HS-5 (cell line): ENCODE data around the gene PAPLN.

Experiments used
- DNase-seq: peaks from one replicate; pipeline ENCODE4 v3.0.0-alpha.2; 2012; ENCODE audit warnings: low read depth

The PAPLN gene

DNA sequence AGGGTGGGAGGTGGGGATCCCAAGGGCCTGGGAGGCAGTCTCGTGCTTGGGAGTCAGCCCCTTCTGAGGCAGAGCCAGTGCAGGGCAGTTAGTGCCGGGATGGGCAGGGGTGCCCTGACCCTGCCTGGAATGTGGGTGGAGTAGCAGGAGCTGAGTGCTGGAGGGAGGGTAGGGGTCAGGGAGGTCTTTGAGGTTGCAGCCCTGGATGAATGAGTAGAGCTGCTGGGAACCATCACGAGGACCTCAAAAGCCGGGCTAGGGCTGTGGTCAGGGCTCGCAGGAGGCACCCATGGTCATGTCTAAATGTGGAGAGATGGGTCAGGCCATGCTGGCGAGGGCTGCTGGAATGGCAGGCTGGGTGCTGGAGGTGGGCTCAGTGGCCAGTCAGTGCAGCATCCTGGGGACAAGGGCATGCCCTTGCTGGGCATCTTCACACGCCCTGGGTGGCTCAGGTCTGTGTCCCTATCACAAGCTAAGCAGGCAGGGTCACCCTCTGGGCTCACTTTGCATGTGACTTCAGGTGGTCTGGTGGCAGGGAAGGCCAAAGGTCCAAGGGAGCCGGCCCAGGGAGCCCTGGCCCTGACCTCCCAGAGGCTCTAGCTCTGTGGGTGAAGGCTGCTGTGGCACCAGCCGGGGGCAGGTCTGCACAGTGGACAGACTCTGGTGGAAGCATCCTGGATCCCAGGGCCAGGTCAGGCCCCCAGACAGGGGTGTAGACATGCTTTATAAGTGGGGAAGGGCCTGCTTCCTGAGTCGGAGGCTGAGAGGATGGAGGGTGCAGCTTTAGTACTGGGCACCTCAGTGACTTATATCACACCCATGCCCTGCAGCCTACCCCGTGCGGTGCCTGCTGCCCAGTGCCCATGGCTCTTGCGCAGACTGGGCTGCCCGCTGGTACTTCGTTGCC is 24.5 kb downstream of the PAPLN start:
- DNase-seq: no peak

DNA sequence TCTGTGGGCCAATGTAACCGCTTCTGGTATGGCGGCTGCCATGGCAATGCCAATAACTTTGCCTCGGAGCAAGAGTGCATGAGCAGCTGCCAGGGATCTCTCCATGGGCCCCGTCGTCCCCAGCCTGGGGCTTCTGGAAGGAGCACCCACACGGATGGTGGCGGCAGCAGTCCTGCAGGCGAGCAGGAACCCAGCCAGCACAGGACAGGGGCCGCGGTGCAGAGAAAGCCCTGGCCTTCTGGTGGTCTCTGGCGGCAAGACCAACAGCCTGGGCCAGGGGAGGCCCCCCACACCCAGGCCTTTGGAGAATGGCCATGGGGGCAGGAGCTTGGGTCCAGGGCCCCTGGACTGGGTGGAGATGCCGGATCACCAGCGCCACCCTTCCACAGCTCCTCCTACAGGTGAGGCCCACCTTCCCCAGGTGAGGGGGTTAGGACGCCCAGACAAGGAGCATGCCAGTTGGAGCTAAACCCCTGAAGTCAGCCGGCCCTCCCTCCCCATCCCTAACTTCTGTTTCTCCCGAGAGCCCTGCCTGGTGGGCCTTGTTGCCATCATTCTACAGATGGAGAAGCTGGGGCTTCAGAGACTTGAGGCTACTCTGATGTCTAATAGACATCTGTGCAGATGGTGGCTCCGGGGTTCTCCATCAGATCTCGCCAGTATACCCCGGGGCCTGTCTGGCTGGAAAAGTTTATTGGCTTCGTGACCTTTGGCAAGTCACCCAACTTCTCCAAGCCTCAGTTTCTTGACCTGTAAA is 25.3 kb downstream of the PAPLN start:
- no peak for DNase-seq

DNA sequence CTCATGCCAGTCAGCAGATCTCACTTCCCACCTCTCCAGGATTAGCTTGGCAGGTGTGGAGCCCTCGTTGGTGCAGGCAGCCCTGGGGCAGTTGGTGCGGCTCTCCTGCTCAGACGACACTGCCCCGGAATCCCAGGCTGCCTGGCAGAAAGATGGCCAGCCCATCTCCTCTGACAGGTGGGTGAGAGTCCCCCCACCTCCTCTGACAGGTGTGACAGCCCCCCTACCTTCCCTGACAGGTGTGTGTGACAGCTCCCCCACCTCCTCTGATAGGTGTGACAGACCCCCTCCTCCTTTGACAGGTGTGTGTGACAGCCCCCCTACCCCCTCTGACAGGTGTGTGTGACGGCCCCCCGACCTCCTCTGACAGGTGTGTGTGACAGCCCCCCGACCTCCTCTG is 26.3 kb downstream of the PAPLN start:
- DNase-seq: no peak

DNA sequence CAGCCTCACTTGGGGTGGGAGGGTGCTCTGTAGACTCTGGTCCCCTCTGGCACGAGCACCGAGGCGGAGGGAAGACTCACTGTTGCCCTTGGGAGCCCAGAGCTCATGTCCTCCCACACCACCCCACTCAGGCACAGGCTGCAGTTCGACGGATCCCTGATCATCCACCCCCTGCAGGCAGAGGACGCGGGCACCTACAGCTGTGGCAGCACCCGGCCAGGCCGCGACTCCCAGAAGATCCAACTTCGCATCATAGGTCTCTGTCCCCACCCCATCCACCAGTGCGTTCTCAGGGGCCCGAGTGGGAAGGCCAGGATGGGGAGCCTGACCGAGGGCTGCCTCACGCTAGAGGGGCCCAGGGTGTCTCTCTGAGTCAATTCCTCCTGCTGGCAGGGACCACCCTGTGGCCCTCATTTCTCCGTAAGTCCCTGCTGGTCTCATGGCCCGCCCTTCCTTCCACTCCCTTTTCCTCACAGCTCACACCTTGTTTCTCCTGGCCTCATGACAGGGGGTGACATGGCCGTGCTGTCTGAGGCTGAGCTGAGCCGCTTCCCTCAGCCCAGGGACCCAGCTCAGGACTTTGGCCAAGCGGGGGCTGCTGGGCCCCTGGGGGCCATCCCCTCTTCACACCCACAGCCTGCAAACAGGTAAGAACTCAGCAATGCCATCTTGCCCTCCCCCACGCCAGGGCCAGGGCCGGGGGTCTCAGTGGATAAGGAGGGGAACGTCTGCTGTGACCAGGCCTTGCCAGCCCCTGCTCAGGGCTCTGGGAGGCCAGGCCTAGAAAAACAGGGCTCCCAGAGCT is 27.0 kb downstream of the PAPLN start:
- no peak for DNase-seq

DNA sequence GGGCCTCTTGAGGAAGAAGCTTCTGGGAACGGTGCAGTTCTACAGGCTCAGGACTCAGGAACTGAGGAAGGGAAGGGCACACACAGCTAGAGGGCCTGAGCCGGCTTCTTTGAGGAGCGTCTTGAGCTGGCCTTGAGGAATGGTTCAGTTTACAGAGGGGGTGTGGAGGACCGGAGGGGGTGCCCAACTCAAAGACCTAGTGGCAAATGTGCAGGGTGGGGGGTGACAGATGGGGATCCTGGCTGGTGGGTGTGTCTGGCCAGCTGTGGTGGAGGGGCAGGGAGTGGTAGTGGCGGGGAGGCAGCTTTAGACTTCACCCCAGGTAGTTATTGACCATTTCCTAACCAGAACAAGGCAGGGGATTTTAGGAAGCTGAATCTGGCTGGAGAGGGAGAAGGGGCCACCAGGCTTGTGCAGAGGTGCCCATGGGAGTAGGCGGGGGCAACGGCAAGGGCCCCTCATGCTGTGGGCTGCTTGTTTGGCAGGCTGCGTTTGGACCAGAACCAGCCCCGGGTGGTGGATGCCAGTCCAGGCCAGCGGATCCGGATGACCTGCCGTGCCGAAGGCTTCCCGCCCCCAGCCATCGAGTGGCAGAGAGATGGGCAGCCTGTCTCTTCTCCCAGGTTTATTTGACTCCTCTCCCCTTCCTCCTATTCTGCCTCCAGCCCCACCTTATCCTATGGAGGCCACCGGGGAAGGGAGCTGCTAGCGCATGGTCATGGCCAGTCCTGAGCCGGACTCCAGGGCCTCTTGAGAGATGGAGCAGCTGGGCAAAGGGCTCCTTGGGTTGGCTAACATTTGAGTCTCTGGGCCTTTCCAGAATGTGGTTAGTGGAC is 27.8 kb downstream of the PAPLN start:
- no peak for DNase-seq

DNA sequence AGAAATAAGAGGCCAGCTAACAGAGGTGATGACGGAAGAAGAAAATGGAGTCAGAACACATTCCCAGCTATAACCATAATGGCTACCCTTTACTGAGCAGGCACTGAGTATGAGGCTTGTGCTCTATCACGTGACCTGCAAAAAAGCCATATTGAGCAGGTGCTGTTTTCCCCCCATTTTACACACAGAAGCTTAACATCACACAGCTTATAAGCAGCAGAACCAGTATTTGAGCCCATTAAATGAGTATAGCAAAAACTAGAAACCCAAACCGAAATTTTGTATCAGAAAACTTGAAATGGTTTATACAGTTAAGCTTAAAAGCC is 28.4 kb downstream of the PAPLN start:
- DNase-seq: no peak

DNA sequence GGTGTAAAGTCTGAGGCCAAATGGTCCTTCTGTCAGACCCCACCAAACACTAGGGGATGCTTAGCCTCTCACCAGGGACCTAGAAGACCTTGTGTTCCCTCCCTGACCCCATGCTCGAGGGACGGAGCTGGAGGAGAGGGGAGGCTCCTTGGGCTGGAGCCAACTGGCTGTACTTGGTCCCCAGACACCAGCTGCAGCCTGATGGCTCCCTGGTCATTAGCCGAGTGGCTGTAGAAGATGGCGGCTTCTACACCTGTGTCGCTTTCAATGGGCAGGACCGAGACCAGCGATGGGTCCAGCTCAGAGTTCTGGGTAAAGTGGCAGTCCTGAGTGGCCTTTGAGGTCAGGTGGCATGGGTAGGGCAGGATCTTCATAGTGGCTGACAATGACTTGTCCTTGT is 29.0 kb downstream of the PAPLN start:
- no peak for DNase-seq

DNA sequence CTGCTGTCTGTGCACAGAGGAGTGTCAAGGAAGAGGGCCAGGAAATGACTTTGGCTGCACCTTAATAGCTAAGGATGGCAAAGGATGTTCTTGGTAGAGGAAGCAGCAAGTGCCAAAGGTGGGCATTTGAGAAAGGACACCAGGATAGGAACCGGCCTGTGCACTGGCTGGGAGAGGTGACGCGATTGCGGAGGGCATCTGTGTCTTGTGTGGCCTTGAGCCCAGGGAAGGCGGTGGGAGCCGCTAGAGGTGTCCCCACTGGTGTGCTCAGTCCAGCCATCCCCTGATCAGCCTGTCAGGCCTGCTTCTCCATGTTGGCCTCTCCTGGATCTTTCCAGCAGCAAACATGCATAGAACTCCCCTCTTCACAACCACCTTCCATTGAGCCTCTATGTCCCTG is 30.2 kb downstream of the PAPLN start:
- DNase-seq: no peak

DNA sequence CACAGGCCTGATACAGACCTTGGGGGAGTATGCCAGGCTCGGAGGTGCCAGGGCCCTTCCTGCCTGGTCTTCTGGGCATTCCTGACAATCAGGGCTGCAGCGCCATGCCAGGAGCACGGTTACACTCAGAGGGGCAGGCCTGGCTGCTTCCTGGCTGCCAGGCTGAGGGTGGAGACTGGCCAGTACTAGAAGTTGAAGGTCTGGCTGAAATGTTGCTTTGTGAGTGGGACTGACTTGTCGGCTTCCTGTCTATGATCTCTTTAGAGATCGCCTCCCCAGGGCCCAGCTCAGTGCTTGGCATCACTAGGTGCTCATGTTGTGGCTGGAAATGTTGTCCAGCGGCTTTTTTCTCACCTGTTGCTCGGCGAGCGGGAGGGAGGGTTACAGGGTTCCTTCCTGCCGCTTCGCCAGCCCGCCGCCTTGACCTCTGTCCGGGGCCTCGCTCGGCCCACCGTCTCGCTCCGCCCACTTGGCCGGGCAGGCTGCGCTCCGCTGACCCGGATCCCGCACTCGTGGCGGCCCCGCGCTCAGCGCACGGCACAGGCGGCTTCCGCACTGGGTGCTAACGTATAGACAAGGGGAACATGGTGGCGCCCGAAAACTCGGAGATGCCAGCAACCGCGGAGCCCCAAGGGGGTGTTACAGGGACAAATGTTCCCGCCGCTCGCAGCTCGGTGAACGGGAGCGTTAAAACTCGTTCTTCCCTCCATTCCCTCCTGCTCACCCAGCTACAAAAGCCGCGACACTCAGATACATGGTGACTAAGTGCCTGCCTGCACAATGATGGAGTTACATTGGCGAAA is 32.6 kb downstream of the PAPLN start:
- DNase-seq: no peak

DNA sequence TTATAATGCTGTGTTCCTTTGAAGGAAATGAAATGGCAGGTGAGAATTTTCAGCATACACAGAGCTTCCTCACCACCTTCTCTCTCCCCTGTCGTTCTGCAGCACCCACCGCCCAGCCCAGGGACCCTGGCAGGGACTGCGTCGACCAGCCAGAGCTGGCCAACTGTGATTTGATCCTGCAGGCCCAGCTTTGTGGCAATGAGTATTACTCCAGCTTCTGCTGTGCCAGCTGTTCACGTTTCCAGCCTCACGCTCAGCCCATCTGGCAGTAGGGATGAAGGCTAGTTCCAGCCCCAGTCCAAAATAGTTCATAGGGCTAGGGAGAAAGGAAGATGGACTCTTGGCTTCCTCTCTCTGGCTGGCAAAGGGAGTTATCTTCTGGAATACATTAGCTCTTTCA is 35.1 kb downstream of the PAPLN start:
- DNase-seq: no peak

DNA sequence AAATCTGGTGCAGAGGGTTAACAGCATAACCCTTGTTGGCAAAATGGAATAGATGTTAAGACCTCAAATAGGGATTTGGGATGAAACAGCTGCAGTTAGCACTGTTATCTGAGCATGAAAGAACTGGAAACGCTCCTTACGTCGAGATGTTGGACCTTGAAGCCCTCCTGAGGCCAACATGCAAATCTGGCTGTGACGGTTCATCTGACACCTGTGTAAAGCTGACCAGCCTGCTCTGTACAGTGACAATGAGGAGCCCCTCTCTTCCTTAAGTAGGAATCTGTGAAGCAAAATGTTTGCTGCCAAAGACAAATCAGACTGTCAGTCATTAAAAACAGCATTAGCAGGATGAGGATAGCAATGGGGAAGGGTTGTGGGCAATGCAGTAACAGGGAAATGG is 36.5 kb downstream of the PAPLN start:
- no peak for DNase-seq

DNA sequence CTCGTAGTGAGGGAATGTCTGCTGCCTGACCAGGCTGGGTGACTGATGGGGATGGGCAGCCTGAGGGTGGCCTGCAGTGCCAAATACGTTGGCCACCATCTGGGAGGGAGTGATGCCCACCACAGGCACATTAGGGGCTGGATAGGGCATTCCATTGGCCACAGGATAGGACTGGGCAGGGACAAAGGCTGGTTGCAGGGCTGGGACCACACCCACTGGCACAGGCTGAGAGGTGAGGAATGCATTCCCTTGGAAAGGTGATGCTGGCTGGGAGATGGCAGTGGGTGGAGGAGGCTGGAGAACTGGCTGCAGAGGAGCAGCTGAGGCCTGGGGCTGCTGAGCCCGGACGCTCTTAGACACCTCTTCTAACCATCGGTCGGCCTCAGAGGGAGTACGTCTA is 39.5 kb downstream of the PAPLN start:
- no peak for DNase-seq

DNA sequence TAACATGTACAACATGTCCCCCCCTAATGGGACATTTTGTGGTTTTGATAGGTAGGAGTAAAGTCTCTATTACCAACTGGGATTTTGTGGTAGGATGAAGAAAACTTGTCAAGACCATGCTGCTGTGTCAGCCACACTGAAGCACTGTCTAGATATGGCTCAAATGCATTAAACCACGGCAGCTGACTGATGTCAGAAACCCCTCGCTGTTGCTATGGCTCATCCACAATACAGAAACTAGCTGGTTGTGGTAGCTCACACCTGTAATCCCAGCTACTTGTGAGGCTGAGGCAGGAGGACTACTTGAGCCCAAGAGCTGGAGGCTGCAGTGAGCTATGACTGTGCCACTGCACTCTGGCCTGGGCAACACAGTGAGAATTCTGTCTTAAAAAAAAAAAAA is 40.1 kb downstream of the PAPLN start:
- DNase-seq: no peak

DNA sequence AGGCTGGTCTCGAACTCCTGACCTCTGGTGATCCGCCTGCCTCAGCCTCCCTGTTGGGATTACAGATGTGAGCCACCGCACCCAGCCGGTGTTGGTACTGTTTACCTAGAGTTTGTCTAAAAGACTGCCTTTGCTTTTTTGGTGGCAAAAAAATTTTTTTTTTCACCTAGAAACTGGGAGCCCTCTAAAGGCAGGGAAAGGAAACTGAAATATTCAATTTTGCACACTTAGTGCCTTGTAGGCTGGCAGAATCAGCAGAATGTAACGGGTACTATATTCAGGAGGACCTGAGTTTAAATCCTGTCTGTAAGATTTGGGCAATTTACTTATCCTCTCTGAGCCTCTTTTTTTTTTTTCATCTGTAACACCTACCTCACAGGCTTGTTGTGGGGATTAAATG is 43.6 kb downstream of the PAPLN start:
- DNase-seq: no peak

DNA sequence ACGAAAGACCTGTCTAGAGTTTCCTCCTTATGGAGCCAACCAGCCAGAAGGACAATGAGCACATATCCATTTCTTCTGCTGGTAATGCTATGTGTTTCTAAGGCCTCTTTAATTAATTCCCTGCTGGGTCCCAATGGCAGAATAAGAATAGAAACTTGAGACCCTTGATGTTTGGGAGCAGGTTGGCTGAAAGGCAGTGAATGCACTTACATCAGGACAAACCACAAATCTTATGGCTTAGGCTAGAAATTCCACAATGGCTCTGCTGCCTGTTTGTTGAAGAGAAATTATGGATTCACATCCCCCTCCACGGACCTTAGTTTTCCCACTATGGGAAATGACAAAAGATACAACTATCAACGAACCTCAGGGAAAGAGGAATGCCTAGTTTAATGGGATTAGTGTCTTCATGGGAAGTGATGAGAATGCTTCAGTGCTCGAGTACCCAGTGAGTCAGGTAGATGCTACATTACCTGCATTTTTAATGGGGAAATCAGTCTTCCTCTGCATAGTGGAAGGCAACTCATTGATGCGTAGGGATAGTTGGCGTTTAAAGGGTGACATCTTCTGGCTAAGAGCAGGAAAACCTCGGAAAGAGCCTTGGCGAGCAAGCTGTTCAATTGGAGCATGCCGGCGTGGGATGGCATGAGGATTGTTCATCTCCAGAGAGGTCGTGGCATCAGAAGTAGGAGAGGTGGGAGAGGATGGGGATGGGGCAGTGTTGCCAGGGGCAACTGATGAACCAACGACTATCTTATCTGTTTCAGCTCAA is 46.5 kb downstream of the PAPLN start:
- DNase-seq: no peak

DNA sequence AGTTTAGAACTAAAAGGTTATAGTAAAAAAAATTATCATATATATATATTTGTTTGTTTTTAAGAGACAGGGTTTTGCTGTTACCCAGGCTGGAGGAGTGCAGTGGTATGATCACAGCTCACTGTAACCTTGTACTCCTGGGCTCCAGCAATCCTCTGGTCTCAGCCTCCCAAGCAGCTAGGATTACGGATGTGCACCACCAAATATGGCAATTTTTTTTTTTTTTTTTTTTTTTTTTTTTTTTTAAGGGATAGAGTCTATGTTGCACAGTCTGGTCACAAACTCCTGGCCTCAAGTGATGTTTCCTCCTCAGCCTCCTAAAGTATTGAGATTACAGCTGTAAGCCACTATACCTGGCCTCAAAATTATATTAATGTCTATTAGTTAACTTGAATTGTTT is 48.7 kb downstream of the PAPLN start:
- no peak for DNase-seq

DNA sequence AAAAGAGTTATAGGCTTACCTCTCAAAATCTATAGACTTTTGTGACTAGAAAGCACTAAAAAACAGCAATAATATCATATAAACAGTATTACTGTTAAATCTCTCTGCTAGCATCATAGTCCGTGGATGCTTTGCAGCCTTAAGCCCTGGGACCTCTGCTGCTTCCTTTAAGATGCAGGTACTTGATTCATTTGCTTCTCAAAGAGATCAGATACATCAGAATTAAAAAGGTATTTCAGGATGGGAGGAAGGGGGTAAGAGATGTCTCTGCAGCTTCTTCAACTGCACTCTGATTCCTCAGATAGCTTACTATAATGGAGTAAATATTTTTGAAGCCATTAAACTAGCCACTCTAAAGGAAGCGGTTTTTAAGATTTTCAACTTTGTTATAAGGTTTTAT is 49.3 kb downstream of the PAPLN start:
- DNase-seq: no peak

DNA sequence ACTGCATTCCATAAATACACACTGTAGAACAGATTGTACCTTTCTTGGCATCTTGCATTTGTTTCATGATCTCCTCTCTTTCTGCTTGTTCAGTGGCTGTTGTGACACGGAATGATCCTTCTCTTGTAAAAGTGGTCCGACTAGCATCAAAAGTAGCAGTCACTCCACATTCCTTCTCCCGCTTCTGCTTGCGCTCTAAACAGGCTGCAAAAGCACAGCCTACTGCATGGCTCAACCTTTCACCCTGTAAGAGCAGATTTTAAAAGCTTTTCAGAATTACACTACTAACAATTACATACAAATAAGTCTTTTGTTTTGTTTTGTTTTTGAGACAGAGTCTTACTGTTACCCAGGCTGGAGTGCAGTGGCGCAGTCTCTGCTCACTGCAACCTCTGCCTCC is 49.8 kb downstream of the PAPLN start:
- no peak for DNase-seq

DNA sequence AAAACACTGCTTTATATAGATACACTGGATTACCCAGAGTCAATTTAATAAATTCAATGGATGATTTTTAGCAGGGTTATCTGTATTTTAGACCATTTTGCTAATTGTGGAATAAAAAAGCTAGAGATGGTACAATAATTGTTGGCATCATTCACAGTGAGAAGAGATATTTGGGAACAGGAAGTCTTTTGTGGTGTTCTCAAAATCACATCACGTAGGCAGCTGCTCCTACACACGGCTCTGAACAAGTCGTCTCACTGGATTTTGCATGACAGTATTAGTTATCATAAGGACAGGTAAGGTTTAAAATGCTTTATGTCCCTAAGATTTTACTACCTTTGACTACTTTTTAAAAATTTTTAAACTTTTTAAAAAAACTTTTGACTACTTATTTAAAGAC is 52.0 kb downstream of the PAPLN start:
- no peak for DNase-seq

DNA sequence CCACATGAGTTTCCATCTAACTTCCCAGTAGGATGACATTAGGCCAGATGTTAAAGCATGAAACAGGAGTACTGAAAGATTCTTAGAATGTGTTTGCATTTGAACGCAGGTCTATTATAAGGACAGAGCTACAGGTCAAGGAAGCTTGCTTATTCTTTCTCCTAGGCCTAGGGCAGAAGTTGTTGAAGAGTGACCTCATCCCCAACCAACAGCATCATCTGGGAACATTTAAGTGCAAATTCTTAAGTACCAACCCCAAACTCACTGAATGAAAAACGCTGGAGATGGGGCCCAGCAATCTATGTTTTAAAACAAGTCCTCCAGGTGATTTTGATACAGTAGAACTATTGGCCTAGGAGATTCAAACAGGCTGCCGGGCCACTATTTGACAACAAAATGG is 52.4 kb downstream of the PAPLN start:
- DNase-seq: no peak
